Endometrial microvascular endothelial cells (primary cell): ENCODE results near the gene PCDHGC5. TPM values are rescaled to one million over a fixed set of nuclear protein-coding genes. Genes with fewer than 3 reads are reported as not detected.

ENCODE experiments used
- in situ Hi-C: cut with HindIII; loops from 2 replicates; pipeline ENCODE4 v1.10.0; 2017; ENCODE audit warnings: low sequenced_read_pairs, low pct_unique_long_range_greater_than_20kb; ENCODE audit errors: inconsistent ontology term
- total RNA-seq: library from RNA; depleted of rRNA; stranded (reverse); fragments of >200 nt; gene quantifications from one replicate; pipeline ENCODE4 v1.2.3, GENCODE V29; 2015; ENCODE audit errors: inconsistent ontology term

PCDHGC5 gene
- total RNA-seq = not detected

- in situ Hi-C loops = no loop called here
These were observed at the start of gene PCDHGC5 for GRCh38 chr5:141488591-141489561. Gene PCDHGC5, plus strand, starts transcription at chr5:141489081. Its CDS starts 160 bp downstream, at chr5:141489241.

DNA sequence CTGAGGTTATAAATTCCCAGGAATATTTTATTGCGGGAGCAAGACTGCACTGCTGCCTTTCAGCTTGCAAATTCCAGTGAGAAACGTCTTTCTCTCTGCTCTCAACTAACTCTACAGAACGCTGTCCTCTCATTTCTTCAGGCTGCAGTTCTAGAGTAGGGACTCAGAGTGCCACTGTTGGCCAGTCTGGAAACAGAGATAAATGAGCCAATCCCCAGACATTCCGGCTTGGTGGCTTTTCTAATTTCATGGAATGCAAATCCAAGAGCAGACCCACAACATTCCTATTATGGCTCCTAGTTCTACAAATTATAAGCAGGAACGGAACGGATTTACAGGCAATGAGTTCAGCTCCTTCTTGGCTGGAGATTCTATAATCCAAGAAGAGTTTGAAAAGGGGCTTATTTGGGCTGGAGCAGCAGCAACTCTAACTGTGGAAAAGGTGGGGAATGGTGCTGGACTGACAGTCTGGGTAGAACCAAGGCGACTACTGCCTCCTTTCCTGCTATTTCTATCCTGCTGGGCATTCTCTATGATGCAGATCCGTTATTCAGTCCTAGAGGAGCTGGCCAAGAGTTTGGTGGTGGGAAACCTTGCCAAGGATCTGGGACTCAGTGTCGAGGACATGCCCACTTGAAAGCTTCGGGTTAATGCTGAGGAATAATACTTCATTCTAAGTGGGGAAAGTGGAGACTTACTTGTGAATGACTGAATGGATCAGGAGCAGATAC is 49.3 kb upstream of the PCDHGC5 start:
- in situ Hi-C loops = no loop called here

- in situ Hi-C loops = no loop called here
These were observed 48.5 kb upstream of the PCDHGC5 start for GRCh38 chr5:141440341-141440740.

DNA sequence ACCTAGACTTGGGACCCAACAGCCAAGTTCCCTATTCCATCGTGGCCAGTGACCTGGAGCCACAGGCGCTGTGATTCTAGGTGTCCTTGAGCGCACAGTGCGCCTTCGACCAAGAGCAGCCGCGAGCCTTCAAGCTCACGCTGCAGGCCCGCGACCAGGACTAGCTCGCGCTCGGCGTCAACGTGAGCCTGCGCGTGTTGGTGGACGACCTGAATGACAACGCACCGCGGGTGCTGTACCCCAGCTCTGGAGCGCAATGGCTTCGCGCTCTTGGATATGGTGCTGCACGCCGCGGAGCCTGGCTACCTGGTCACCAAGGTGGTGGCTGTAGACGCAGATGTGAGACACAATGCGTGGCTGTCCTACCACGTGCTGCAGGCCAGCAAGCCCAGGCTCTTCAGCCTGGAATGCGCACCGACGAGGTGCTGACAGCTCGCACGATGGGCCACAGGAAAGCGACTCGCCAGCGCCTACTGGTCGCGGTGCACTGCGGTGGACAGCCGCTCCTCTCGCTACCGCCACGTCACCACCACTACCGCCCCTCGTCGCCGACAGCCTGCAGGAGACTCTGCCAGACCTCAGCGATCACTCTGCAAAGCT is 47.2 kb upstream of the PCDHGC5 start:
- in situ Hi-C loops = no loop called here

- in situ Hi-C loops = no loop called here
These were observed 23.5 kb upstream of the PCDHGC5 start for GRCh38 chr5:141465351-141465750.

- in situ Hi-C loops = no loop called here
These were observed 13.2 kb upstream of the PCDHGC5 start, which contains the start of gene PCDHGC3 for GRCh38 chr5:141475625-141476131. Gene PCDHGC3, plus strand, starts transcription at chr5:141475966. Its CDS starts 151 bp downstream, at chr5:141476117.

- in situ Hi-C loops = no loop called here
These were observed 12.6 kb upstream of the PCDHGC5 start for GRCh38 chr5:141476132-141476911.

DNA sequence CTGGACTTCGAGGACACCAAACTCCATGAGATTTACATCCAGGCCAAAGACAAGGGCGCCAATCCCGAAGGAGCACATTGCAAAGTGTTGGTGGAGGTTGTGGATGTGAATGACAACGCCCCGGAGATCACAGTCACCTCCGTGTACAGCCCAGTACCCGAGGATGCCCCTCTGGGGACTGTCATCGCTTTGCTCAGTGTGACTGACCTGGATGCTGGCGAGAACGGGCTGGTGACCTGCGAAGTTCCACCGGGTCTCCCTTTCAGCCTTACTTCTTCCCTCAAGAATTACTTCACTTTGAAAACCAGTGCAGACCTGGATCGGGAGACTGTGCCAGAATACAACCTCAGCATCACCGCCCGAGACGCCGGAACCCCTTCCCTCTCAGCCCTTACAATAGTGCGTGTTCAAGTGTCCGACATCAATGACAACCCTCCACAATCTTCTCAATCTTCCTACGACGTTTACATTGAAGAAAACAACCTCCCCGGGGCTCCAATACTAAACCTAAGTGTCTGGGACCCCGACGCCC is 11.8 kb upstream of the PCDHGC5 start:
- in situ Hi-C loops = no loop called here

GRCh38 chr5:141477815-141478214 is 11.1 kb upstream of the PCDHGC5 start:
- in situ Hi-C loops = no loop called here

- in situ Hi-C loops = no loop called here
These were observed 10.4 kb upstream of the PCDHGC5 start for GRCh38 chr5:141478321-141478945.

- in situ Hi-C loops = no loop called here
These were observed 9.1 kb upstream of the PCDHGC5 start for GRCh38 chr5:141479776-141480175.

DNA sequence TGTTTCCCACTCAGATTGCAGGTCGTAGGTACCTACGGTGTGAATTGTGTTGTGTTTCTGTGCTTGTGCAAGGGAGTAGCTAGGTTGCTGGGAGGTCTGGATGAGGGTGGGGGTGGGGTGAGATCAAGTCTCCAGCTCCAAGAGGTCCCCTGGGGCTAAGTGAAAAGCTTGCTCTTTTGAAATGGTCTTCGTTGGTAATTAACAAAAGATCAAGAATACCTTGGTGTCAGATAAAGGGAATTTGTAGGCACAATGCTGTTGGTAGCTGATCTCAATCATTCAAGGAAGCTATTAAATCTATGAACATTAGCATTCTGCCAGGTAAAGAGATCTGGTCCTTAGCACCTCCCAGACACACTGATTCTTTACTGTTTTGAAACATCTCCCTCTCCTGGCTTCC is 5.0 kb upstream of the PCDHGC5 start:
- in situ Hi-C loops = no loop called here

DNA sequence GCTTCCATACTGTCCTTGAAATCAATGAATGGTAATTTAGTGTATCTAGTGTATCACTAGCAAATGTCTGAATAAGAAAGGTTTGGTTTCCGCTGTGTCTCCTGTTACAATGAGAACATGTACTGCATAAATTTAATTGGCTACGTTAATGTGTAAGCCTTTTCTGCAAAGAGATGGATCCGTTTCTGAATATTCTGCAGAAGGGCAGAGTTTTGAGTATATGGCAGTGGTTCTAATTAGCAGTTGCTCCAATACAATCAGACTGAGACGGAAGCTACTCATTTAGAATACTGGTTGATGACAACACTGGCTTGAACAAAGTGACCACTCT is 4.6 kb upstream of the PCDHGC5 start:
- in situ Hi-C loops = no loop called here

DNA sequence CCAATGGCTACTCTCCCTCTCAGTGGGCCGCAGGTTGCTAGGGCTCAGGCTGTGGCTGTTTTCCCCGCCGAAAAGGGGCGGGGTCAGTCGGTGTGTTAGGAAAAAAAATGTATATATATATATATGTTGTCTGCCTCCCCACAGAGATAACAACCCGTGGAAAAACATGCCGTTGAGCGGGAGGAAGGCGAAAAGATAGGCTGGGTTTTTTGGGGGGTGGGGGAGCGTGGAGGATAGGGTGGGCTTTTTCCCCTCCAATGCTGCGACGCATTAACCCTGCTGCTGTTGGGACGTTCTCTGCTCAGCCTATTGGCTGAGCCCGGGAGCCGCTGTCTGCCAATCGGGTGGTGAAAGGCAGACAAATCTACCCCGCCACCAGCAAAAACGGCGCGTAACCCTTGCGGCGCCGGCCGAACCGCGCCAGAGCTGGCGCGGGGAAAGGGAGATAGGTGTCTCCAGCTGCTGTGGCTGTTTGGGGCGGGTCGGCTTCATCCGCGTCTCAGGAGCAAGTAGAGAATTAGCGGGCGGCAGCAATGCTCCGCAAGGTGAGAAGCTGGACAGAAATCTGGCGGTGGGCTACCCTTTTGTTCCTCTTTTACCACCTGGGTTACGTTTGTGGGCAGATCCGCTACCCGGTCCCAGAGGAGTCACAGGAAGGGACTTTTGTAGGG is 4.1 kb upstream of the PCDHGC5 start, which contains the start of gene PCDHGC4:
TSS of gene PCDHGC4 (plus strand) at position 390 of the 671 bp plus-strand sequence. CDS start at position 534, 144 bp downstream.
- in situ Hi-C loops = no loop called here

DNA sequence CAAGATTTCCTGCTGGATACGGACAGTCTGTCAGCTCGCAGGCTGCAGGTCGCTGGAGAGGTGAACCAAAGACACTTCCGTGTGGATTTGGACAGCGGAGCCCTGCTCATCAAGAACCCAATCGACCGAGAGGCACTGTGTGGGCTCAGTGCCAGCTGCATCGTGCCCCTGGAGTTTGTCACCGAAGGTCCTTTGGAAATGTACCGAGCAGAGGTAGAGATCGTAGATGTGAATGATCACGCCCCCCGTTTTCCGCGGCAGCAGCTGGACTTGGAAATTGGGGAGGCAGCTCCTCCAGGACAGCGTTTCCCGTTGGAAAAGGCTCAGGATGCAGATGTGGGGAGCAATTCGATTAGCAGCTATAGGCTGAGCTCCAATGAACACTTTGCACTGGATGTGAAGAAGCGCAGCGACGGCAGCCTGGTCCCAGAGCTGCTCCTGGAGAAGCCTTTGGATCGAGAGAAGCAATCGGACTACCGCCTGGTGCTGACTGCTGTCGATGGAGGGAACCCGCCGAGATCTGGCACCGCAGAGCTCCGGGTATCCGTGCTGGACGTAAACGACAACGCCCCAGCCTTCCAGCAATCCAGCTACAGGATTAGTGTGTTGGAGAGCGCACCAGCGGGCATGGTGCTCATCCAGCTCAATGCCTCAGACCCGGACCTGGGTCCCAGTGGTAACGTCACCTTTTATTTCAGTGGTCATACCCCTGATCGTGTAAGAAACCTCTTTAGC is 3.4 kb upstream of the PCDHGC5 start:
- in situ Hi-C loops = no loop called here

- in situ Hi-C loops = no loop called here
These were observed 2.8 kb upstream of the PCDHGC5 start for GRCh38 chr5:141486091-141486490.

DNA sequence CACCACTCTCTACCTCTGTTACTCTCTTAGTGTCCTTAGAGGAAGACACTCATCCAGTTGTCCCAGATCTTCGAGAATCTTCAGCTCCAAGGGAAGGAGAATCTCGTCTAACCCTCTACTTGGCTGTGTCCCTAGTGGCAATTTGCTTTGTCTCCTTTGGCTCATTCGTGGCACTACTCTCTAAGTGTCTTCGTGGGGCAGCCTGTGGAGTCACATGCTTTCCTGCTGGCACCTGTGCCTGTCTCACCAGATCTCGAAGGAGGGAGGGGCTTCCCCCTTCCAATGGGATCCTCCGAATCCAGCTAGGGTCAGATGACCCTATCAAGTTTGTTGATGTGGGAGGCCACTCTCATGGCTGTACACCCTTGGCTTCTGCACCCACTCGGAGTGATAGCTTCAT is 1.8 kb upstream of the PCDHGC5 start:
- in situ Hi-C loops = no loop called here
